Coronary artery (tissue), 2 donors: Measurements from ENCODE around the gene GTPBP4.
"Not testable (repeated sequence)": the region's sequence is repeated elsewhere in the genome, so short reads cannot be mapped to it uniquely, and the experiment has no call there.

Experiments
- DNase-seq: peaks from one replicate; pipeline ENCODE4 v3.0.0-alpha.2; 2017; ENCODE audit warnings: low spot score
- H3K27ac ChIP-seq, 2 donors: fragments of 200-600 bp; sonication (generic); one replicate each; pipeline ENCODE4 v1.5.1; 2016 to 2019
- H3K4me3 ChIP-seq: fragments of 200-600 bp; sonication (generic); 2 replicates; pipeline ENCODE4 v1.5.1; 2016; ENCODE audit warnings: mild to moderate bottlenecking, moderate library complexity
- CTCF ChIP-seq: fragments of 200-600 bp; sonication (generic); IDR thresholded peaks from one replicate; pipeline ENCODE4 v1.5.1; 2019; ENCODE audit warnings: antibody characterized with exemption

Gene GTPBP4

GRCh38 chr10:1037098-1037497 is 48.9 kb downstream of the GTPBP4 start:
- DNase-seq: no peak
- Histone ChIP-seq H3K27ac (no peak overlapping the region), H3K4me3 (no peak overlapping the region)
- no peak for TF ChIP-seq CTCF

GRCh38 chr10:1038769-1039168 is 50.5 kb downstream of the GTPBP4 start:
- DNase-seq, H3K4me3 ChIP-seq, H3K27ac ChIP-seq: not testable (repeated sequence)

GRCh38 chr10:1040133-1040532 is 51.9 kb downstream of the GTPBP4 start:
- H3K27ac ChIP-seq: no peak overlapping the region
- no peak for TF ChIP-seq CTCF
- no peak for DNase-seq
- no peak overlapping the region for H3K4me3 ChIP-seq

- DNase-seq: no peak
- H3K27ac ChIP-seq: no peak overlapping the region
- no peak for TF ChIP-seq CTCF
- no peak overlapping the region for H3K4me3 ChIP-seq
These were observed 53.3 kb downstream of the GTPBP4 start for GRCh38 chr10:1041514-1041913.

GRCh38 chr10:1043532-1043995 is 55.3 kb downstream of the GTPBP4 start:
- no peak for TF ChIP-seq CTCF
- Histone ChIP-seq H3K27ac (peak overlapping the region in 1 of 2 donors; percentile 70), H3K4me3 (peak overlapping the region; percentile 25)
- DNase-seq: no peak

- H3K4me3 ChIP-seq: peak overlapping the region; percentile 25
- no peak for TF ChIP-seq CTCF
- H3K27ac ChIP-seq: peak overlapping the region in 1 of 2 donors; percentile 70
- no peak for DNase-seq
These were observed 55.9 kb downstream of the GTPBP4 start for GRCh38 chr10:1044146-1044545.

GRCh38 chr10:1044964-1045363 is 56.7 kb downstream of the GTPBP4 start:
- peak overlapping the region in 1 of 2 donors; percentile 35 for H3K27ac ChIP-seq
- TF ChIP-seq CTCF: no peak
- H3K4me3 ChIP-seq: no peak overlapping the region
- DNase-seq: no peak

GRCh38 chr10:1045415-1045814 is 57.2 kb downstream of the GTPBP4 start:
- no peak for TF ChIP-seq CTCF
- H3K27ac ChIP-seq: no peak overlapping the region
- no peak for DNase-seq
- no peak overlapping the region for H3K4me3 ChIP-seq
